Globus pallidus (tissue), 1 donor: Measurements from ENCODE around the gene MMAB.
A peak's percentile ranks its signal among the peaks of the same experiment; 100 is the strongest.

Experiments
- DNase-seq: peaks from one replicate; pipeline ENCODE4 v3.0.0-alpha.2; 2015; ENCODE audit warnings: low spot score

MMAB gene

GRCh38 chr12:109538191-109538863 is 35.0 kb downstream of the MMAB start:
- DNase-seq: no peak

- no peak for DNase-seq
Measured at GRCh38 chr12:109537136-109537535, 36.2 kb downstream of the MMAB start.

GRCh38 chr12:109535863-109536250 is 37.4 kb downstream of the MMAB start:
- no peak for DNase-seq

- no peak for DNase-seq
Measured at GRCh38 chr12:109535231-109535862, 38.0 kb downstream of the MMAB start.

- no peak for DNase-seq
Measured at GRCh38 chr12:109534456-109534855, 38.8 kb downstream of the MMAB start.

GRCh38 chr12:109533487-109533740 is 39.9 kb downstream of the MMAB start:
- DNase-seq: no peak

- no peak for DNase-seq
Measured at GRCh38 chr12:109532721-109533486, 40.4 kb downstream of the MMAB start.

GRCh38 chr12:109531411-109531810 is 41.9 kb downstream of the MMAB start:
- DNase-seq: no peak

- DNase-seq: peak; percentile 40
Measured at GRCh38 chr12:109529691-109530640, 43.3 kb downstream of the MMAB start.

GRCh38 chr12:109527489-109528123 is 45.7 kb downstream of the MMAB start:
- DNase-seq: no peak

GRCh38 chr12:109525279-109525585 is 48.1 kb downstream of the MMAB start:
- DNase-seq: no peak

- DNase-seq: no peak
Measured at GRCh38 chr12:109524466-109525278, 48.6 kb downstream of the MMAB start.

- DNase-seq: no peak
Measured at GRCh38 chr12:109523504-109523903, 49.8 kb downstream of the MMAB start.

GRCh38 chr12:109523071-109523470 is 50.2 kb downstream of the MMAB start:
- DNase-seq: peak; percentile 35

GRCh38 chr12:109521831-109522230 is 51.5 kb downstream of the MMAB start:
- DNase-seq: no peak

- DNase-seq: no peak
Measured at GRCh38 chr12:109519787-109520186, 53.5 kb downstream of the MMAB start.

- DNase-seq: peak; percentile 79
Measured at GRCh38 chr12:109518820-109519665, 54.3 kb downstream of the MMAB start.

GRCh38 chr12:109517619-109518018 is 55.7 kb downstream of the MMAB start:
- DNase-seq: no peak

- no peak for DNase-seq
Measured at GRCh38 chr12:109513977-109514376, 59.3 kb downstream of the MMAB start.

GRCh38 chr12:109513051-109513450 is 60.3 kb downstream of the MMAB start:
- DNase-seq: no peak
